Ecto neural progenitor cell (in vitro differentiated cells): Measurements from ENCODE around the gene NTN4.
"Not testable (repeated sequence)": the region's sequence is repeated elsewhere in the genome, so short reads cannot be mapped to it uniquely, and the experiment has no call there.

ENCODE experiments used
- DNase-seq: peaks from one replicate; pipeline ENCODE4 v3.0.0-alpha.2; 2018; ENCODE audit warnings: low spot score

NTN4 gene

DNA sequence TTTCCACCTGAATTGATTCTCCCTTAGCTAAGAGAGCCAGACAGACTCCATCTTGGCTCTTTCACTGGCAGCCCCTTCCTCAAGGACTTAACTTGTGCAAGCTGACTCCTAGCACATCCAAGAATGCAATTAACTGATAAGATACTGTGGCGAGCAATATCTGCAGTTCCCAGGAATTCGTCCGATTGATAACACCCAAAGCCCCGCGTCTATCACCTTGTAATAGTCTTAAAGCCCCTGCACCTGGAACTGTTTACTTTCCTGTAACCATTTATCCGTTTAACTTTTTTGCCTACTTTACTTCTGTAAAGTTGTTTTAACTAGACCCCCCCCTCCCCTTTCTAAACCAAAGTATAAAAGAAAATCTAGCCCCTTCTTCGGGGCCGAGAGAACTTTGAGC, 44.5 kb downstream of the NTN4 start:
- not testable (repeated sequence) for DNase-seq

DNA sequence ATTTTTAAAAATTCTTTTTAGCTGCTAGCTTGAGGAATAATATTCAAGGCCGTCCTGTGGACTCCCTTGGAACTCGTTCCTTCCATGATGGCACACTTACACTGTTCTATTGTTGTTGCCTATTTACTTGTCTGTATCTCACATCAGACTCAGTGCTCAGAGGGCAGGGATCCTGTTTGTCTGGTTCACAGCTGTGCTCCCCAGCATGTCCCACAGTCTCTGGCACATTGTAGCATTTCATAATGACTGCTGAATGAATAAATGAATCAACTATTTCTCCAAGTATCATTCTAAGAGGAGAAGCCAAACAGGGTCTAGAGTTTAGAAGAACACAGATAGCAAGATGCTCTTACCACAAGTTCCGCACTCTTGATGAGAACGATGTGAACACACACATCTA, 48.0 kb downstream of the NTN4 start:
- DNase-seq: no peak

DNA sequence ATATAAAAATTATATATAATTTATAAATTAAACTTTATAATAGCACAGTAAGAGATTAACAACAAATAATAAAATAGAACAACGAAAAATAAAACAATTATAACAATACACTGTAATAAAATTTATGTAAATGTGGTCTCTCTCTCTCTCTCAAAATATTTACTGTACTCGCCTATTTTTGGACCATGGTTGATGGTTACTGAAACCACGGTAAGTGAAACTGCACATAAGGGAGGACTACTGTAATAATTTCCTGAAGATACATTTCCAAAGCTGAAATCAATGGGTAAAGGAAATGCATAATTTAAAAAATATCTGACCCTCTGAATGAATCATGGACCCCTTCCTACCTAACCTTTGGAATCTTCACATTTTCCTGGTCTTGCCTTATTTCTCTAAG, 48.9 kb downstream of the NTN4 start:
- DNase-seq: no peak

DNA sequence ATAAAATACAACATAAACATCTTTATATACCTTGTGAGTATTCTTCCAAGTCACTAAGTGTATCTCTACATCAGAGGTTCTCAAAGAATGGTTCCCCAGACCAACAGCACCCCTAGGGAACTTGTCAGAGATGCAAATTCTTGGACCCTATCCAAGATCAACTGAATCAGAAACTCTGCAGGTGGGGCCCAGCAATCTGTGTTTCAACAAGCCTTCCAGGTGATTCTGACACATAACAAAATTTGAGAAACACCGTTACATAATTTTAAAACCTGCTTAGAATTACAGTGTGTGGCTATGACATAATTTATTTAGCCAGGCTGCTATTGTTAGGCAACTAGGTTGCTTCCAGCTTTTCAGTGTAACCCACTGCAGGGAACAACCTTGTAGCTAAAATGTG, 49.8 kb downstream of the NTN4 start:
- no peak for DNase-seq

DNA sequence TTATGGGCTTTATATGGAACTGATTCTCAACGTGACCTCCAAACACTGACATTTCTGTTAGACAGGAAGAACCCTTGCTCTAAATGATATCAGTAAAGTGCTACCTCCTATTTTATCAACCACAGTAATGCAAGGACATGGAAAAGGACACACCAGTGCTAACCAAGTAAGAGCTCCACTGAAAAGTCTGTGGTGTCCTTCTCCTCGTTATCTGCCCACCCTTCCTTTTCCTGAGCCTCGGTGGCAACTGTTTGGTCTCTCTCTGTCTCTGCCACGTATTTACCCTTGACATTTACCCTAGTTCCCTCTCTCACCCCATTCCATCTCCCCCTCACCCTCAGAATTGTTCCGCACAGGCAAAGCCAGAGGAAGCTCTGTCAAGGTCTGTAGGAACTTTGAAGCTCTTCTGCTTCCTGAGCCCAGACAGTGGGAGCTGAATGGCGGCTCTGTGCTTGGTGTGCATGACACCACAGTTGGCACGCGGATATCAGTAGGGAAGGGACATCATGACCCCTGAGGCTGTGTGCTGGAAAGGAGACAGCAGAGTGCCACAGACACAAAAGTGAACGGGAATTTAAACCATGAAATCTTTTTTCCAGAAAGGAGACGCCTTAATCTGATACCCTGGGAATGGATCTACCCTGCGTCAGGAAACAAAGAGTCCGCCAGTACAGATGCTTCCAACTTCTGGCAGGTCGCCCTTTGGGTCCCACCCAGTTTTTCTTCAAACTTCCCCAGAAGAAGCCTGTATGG, 50.8 kb downstream of the NTN4 start:
- DNase-seq: no peak

DNA sequence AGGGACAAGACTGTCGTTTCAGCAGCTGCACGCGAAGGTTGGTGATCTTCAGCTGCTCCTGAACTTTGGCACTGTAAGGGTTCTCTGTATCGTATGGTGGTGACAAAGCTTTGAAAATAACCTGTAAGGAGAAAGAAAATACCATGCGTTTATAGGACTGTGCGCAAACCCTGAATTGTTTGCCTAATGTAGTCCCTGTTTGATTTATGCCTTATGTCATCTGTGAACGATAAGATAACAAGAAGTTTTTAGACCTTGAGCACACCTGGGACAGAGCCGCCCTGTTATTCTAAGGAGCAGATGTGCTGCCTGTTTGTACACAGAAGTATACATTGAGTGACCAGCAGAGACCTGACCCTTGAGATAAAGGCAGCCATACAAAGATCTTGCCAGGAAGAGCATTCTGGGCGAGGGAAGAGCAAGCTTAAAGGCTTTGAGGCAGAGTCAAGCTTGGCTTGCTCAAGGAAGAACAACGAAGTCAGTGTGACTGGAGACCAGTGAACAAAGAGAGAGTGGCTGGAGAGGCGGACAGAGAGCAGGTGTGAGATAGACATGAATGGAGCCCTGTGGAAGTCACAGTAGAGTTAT, 52.4 kb downstream of the NTN4 start:
- DNase-seq: no peak

DNA sequence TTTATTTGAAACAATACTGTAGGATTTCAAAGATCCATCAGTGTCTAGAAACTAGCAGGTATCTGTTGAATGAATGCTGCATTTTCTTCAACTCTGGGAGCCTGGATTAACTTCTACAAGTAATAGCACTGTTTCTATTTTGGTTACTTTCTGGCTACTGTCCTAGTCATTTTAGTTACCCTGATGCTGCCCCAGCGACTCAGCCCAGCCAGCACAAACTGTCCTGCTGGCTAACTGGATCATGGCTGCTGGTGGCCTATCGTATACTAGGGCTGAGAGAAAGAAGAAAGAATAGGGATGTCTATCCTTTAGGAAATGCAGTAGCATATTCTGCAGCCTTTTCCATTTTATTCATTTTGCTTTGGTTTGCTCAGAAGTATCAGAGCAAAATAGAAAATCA, 53.9 kb downstream of the NTN4 start:
- DNase-seq: no peak

DNA sequence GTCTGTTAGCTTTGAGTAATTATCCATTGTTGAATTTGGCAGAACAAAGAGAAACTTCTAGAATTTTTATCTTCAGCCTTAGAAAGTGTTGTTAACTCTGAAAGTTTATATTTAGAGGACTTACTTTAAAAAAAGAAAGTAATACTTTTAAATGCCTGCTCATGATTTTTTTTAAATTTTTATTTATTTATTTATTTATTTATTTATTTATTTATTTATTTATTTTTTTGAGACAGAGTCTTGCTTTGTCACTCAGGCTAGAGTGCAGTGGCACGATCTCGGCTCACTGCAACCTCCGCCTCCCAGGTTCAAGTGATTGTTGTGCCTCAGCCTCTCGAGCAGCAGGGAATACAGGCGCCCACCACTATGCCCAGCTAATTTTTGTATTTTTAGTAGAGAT, 54.8 kb downstream of the NTN4 start:
- not testable (repeated sequence) for DNase-seq

DNA sequence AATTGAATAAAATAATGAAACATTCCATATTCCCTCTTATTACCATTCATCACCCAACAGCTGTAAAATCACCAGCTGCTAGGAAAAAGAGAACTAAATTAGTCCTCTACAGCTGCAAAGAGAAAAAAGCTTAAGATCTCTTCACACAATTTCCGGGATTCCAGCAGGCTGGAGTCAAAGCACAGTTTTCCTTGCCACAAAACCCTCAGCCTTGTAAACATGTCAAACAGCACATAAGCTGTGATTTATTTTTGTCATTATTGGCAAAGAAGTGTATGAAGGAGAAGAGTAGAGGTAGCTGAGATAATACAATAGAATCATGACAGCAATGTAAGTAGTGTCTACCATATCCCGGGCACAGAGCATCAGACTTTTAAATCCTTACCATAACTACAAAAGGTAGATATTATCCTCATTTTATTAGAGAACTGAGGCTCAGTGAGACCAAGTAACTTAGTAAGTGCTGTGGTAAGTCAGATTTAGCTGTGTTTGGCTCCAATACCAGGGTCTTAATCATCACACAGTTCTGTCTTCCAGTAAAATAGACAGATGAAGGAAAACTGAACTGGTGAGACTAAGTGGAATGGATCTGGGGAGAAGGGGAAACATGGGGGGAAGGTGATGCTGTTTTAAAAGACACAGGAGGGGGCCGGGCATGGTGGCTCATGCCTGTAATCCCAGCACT, 57.3 kb downstream of the NTN4 start:
- DNase-seq: no peak

DNA sequence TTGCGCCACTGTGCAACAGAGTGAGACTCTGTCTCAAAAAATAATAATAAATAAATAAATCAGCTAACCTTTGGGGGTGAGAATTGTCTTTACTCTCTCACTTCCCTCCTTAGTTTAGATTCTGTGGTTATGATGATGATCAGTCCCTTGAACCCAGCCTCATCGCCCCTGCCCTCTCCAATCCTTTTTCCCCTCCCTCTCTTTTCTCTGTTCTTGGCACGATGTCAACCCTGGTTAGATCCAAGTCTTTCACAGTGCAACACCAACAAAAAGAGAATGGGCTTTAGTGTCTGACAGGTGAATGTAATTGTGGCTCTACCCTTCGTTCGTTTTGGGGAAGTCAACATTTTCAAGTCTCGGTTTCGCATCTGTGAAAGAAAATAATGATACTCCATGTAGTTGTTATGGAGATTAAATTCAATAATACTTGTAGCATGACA, 59.0 kb downstream of the NTN4 start:
- DNase-seq: no peak

DNA sequence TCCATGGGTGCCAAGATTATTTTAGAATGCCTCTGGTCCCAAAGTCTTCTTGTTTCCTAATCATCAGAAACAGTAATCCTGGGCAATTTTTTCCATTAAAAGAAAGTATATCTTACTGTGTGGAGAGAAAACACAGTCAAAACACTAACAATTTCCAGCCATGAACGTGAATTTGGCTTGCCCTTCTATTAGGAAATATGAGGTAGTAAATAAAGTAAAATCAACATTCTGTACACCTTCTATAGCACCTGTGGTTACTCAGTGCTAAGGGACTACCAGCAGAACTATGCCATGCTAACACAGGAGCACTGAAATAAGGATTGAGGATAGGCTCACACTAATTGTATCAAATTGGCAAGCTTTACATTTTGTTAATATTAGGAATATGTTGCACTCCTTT, 60.1 kb downstream of the NTN4 start:
- no peak for DNase-seq

DNA sequence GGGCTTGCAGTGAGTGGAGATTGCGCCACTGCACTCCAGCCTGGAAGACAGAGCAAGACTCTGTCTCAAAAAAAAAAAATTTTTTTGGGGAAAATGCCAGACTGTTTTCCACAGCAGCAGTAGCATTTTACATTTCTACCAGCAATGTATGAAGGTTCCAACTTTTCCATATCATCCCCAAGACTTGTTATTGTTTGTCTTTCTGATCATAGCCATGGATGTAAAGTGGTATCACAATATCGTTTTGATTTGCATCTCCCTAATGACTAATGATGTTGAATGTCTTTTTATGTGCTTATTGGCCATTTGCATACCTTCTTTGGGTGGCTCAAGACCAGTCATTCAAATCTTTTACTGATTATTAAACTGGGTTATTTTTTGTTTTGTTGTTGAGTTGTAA, 63.7 kb downstream of the NTN4 start:
- no peak for DNase-seq

DNA sequence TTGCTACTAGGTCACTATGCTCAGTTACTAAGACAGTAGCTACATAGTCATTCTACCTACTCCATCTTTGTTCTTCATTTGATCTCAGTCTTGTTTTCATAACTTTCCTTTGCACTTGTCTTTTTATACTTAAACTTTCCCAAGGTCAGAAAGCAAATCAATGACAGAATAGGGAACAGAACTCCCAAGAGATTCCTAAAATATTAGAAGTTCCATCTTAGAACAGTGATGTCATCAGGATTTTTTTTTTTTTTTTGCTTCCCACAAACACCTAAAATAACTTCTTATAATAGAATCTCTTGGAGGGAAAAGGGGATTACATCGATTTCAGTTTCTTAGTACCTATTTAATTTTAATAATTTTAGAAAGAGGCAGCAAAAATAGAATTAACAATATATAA, 65.8 kb downstream of the NTN4 start:
- no peak for DNase-seq

DNA sequence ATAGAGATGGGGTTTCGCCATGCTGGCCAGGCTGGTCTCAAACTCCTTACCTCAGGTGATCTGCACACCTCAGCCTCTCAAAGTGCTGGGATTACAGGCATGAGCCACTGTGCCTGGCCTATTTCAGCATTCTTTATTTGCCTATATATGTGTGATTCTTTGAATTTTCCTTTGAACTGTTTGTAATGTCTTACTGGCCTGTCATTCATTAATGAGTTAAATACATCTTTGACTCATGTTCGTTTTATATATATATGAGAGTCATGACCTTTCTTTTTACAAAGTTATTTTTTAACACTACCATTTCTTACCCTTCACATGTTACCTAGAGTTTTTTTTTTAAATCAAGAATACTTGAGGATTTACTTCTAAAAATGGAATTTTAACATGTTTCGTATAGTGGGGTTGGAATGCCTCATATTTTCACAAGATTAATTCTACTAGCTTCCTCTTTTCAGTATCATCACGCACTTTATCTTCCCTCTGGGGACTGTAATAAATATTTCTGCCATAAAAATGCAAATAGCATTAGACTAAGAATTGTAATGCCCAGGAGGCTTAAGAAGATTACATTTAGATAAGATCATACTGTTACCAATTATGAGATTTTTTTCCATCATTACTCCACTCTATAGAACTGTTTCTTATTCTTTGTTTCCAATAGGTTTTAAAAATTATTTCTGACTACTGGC, 66.7 kb downstream of the NTN4 start:
- no peak for DNase-seq

DNA sequence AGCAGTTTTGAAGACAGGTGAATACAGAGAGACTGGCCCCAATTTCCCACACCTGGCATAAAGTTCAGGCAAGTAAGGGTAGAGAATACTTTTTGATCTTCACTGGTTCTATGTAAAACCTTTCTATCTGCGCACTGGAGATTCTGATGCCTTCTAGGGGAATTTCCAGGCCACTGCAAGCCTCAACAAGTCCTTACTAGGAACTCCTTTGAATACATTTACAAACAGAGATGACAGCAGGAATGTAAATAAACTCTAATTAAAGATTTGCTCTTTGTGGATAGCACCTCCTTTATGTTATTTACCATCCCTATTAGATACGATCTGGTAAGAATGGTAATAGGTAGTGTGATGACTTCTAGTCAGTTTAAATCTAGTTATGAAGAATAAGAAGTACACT, 69.2 kb downstream of the NTN4 start:
- no peak for DNase-seq

DNA sequence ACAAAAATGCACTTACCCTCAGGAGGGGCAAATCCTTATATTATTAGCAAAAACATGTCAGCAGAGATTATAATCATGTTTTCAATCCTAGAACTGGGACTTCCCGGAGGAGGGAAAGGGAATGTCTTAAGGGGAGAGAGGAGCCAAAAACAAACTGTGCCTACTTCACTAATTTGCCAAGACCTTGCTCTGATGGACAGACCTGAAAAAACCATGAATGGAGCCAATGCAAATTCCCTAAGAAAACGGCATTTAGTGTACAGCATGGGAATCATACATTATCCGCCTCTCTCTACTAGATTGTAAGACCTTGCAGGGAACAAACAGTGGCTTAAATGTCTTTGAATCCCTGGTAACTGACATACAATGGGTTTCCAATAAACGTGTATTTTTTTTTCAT, 70.4 kb downstream of the NTN4 start:
- DNase-seq: no peak

DNA sequence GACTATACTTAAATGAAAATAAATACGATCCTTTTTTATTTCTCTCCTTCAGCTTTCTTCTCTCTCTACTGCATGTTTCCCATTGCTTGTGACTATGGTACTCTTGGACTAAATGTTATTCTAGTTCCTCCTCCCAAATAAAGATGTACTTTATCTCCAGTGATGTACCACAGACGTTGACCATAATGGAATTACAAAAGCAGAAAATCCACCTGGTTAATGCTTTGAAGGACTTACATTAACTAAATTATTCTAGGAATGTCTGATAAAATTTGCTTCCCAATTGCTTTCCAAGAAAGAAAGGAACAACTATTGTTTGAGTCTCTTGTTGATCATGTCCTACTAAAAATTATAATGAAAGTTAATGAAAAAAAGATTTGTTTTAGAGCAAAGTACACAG, 71.8 kb downstream of the NTN4 start:
- no peak for DNase-seq

DNA sequence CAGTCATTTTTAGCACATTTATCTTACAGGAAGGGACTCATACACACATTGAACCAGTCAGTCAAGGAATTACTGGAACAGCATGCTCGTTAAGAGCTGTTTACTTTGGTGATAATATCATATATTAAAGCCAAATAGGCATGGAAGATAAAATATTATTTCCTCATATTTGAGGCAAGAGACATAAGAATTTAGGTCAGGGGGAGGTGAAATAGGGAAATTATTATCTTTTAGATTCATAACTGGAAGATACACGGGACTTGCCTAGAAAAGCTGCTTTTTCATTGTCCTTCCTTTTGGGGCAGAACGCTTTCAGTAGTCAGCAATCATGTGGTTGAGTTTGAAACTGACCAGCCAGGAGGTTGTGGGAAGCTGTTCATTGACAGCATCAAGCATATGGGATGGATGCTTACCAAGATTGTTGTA, 72.5 kb downstream of the NTN4 start:
- no peak for DNase-seq

DNA sequence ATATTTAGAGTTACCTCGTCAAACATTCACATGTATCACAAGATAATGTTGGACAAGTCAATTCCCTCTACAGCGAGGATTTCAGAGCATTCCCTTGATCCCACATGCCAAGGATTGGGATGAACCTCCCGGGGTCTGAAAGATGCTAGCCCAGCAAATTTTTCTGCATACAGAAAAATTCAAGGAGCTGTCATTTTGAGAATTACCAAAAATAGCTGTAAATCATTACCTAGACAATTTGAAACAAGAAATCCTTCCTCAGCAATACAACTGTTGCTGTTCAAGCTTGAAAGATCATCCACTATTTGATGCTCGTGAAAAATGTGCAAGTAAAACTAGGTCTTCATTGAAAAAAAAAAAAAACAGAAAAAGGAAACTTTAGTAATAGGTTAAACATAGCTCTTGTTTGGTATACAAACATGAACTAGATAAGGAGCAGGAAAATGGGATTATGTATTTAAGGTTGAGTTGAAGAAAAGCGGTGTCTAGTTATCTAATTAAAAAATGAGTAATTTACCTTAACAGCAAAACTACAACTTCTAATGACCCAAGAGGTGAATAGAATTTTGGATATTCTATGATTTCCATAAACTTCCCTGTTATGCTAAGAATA, 73.1 kb downstream of the NTN4 start:
- DNase-seq: no peak

DNA sequence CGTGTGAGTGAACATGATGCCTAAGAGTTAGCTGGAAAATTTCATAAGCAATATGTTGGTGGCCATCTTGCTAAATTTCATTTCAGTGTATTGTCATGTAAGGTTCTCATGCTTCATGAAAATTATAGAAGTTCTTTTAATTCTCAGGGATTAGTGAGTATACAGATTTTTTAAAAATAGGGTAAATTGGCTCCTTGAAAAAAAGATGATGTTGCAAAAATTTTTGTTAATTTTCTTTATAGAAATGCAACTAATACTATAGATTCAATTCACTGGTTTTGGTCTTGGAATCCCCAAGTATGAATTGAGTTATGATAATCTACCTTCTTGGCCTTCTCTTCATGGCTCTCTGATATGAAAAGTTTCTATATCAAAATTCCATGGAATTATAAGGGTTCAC, 75.4 kb downstream of the NTN4 start:
- no peak for DNase-seq

DNA sequence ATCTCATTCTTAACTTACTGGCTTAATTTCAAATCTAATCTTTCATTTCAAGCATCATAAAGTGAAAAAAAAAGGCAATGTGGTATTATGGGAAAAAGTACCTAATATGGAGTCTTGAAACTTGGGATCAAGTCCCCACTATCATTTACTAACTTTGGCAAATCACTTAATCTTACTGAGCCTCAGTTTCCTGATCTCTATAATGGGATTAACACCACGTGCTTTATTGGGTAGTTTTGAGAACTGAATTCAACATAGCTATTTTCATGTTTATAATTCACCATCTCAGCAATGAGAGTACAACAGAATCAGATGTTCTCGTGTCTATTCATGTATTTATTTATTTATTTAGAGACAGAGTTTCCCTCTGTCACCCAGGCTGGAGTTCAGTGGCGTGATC, 78.3 kb downstream of the NTN4 start:
- DNase-seq: no peak

DNA sequence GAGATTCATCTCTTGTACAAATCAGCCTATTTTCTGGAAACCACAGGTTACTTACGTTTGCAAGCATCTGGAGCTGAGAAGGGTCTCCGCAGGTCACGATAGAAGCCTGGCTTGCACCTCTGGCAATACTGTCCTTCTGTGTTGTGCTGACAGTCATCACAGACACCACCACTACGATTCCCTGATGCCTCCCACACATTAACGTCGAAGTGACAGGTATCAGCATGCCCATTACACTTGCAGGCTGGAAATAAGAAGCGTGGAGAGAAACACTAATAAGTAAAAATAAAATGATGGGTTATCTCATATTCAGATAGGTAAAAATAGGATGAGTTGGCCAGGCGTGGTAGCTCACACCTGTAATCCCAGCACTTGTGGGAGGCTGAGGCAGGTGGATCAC, 80.2 kb downstream of the NTN4 start:
- DNase-seq: no peak

DNA sequence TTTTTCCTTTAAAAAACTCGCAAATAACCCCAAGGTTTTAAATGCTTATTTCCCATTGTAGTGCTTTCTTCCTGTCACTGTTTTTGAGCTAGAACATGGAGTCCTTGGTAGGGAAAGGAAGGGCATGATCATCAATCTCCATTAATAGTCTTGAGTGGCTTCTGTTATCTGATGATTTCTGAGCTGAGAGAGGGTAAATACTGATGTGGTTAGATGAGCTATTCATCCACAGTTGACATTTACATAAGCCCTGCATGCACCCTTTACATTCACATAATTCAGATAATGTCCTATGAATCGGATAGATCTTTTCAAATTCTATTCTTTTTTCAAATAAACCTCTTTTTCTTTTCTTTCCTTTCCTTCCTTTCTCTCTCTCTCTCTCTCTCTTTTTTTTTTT, 81.4 kb downstream of the NTN4 start:
- no peak for DNase-seq
